GM19463 (cell line): ENCODE measurements around the gene PYCR2.
"Not testable (repeated sequence)": the region's sequence is repeated elsewhere in the genome, so short reads cannot be mapped to it uniquely, and the experiment has no call there.

Experiments used
- ATAC-seq: cut with Tn5 transposase; IDR thresholded peaks from one replicate; pipeline ENCODE4 v1.9.1; 2021; ENCODE audit warnings: mild to moderate bottlenecking, moderate library complexity; ENCODE audit not compliant: unreplicated experiment

Gene PYCR2

DNA sequence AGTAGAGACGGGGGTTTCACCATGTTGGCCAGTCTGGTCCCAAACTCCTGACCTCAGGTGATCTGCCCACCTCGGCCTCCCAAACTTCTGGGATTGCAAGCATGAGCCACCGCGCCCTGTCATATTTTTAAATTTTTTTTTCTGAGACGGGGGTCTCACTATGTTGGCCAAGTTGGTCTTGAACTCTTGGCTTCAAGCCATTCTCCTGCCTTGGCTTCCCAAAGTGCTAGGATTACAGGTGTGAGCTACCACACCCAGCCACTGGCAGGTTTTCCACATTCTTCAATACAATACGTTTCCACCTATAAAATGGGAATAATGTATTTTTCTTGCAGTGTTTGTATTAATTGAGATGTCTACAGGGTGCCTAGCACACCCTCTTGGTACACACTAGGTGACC lies 31.7 kb downstream of the PYCR2 start:
- ATAC-seq: no peak

DNA sequence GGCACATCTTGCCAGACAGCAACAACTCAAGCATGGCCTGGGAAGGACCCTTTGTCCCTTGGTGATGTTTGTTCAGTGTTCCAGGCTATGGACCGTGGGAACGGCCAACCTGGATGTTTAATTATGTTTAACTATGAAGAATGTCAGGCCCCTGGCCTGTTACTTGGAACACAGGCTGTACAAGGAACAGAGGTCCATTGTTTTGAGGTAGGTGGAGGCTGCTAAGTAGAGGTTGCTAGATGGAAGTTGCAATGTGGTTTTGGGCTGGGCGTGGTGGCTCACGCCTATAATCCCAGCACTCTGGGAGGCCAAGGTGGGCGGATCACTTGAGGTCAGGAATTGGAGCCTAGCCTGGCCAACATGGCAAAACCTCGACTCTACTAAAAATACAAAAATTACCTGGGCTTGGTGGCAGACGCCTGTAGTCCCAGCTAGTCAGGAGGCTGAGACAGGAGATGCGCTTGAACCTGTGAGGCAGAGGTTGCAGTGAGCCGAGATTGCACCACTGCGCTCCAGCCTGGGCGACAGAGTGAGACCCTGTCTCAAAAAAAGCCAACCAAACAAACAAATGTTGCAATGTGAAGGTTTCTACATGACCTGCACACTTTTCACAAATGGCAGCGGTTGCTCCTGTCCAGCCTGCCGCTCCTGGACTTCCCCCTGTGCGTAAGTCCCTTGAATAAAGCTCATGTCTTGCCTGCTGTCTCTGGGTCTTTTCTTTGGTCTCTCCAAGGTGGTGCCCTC lies 32.6 kb downstream of the PYCR2 start:
- no peak for ATAC-seq

DNA sequence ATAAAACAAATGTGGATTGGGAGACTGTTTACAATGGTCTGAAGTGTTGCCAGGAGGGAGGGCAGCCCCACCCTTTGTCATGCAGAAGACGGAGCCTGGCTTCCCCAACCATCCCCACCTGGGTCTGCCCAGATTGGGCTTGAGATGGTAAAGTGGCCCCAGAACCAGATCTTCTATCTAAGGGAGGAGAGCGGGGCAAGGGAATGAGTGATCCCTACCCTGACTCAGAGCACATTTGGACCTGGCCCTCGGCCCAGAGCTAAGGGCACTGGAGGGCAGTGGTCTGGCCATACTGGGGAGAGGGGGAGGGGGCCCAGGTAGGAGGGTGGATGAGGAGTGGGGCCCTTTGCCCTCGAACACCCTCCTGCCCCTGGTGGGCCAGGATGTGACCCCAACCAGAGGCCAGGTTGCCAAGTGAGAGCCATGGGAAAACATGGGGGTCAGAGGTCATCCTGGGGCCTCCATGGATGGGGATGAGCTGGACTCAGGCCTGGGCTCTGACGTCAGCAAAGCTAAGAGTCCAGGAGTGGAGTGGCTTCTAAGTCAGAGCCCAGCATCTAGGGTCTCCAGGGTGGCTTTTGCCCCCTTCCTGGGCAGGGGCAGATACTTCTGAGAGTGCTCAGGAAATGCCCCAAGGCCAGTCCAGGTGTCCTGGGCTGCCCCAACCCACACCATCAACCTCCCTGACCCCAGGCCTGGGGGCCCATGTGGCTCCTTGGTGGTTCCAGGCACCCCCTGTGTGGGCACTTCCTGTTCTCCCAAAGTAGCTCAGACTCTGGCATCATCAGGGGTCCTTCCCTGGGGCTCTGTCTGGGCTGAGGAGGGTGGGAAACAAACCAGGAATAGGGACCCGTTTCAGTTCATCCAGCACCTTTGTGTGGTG lies 33.5 kb downstream of the PYCR2 start:
- ATAC-seq: no peak

DNA sequence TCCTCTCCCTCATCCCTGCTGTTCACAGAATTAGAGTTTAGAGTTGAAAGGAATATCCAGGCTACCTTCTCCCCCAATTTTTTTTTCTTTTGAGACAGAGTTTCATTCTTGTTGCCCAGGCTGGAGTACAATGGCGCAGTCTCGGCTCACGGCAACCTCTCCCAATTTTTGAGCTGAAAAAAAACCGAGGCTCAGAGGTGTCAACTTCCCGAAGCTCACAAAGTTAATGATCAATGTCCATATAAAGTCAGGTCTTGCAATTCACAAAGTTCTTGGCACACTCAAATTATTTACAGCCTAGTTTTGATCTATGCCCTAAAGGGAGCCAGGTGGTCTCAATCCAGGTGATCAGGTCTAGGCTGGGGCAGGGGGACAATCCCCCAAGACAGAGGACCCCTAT lies 34.3 kb downstream of the PYCR2 start:
- ATAC-seq: no peak

DNA sequence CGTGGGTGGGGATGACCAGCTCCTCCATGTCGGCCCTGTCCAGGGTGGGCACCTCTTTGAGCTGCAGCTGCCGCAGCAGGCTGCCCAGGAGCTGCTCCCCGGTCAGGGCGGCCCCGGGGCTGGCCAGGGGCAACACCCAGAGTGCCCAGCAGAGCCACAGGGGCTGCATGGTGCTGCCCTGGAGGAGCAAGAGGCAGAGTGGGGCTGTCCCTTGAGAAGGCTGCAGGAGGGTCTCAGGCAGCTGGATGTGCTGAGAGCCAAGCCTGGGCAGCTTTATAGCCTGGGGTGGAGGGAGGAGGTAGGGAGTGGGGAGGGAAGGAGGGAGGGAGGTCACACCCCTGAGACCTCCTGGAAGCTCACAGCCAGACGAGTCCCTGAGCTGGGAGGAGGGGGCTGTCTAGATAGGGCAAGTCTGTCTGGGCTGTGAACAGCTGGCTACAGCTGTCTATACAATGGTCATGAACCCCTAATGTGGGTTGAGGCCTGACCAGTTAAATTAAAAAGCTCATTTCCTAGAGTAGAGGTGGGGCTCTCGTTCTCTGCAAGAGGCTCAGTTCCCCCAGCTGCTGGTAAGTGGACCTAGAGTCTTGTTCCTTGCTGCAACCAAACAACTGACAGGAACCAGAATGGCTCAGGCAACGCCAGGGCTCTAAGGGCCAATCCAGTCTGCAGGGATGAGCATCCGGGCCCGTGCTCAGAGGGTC lies 35.0 kb downstream of the PYCR2 start, which contains the start of gene LEFTY1:
LEFTY1 (minus strand) TSS at position 249 of the 704 bp plus-strand sequence; CDS start at position 169, 80 bp downstream.
- ATAC-seq: no peak

DNA sequence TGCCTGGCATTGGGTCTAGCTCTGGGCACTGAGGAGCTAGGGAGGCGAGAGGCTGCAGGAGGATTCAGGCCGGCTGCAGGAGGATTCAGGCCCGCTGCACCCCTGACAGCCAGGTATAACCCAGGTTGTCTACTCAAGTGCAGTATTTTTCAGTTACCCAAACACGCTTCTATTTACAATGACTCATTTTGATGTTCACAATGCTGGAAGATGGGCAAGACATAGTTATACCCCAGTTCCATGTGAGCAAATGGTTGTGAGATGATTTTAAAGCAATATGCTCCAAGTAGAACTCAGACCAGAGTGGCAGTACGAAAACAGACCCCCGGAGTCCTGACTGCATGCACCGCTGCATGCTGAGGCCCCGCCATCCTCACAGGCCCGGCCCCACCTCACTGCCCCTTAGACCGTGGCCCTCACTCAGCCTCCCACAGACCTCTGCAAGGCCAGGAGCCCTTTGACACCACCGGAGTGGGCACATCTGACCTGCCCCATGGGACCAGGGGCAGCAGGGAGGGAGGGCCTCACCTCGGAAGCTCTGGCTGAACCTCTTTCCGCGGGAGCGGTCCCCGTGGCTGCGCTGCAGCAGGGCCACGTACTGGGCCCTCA lies 35.7 kb downstream of the PYCR2 start:
- ATAC-seq: no peak

DNA sequence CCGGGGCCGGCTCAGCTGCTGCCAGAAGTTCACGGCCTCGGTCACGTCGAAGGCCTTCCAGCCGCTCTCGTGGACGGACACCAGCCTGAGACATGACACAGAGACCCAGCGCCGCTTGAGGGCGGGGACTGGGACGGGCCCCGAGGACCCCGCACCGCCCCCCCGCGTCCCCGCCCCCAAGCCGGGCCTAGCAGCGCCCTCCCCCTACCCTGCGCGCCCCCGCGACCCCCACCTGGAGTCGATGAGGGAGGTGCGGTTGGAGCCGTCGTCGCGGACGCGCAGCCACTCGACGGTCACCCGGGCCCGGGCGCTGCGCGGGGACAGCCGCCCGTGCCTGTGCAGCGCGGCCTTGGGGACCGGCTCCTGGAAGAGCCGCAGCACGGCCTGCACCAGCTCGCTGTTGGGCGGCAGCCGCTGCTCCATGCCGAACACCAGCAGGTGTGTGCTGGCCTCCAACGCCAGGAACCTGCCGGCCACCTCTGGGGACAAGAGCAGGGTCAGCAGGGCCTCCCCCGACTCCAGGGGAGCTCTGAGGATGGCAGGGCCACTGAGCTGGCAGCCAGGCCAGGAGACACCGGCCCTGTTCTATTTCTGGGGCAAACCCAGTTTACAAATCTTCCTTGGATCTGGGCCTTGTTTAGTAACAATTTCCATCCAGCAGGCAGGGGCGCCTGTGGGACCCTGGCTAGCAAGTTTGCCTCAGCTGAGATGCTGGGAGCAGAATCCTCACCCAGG lies 36.3 kb downstream of the PYCR2 start:
- not testable (repeated sequence) for ATAC-seq

DNA sequence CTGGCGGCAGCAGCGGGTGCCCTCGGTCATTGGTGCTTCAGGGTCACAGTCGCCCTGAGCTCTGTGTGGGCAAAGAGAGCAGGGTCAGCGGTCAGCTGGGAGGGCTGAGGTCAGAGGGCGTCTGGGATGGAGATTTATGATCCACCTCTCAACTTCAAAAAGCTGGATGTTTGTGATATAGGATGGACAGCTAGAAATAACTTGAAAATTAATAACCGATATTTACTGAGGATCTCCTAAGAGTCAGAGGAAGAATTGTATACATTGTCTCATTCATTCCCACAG lies 37.1 kb downstream of the PYCR2 start:
- no peak for ATAC-seq

DNA sequence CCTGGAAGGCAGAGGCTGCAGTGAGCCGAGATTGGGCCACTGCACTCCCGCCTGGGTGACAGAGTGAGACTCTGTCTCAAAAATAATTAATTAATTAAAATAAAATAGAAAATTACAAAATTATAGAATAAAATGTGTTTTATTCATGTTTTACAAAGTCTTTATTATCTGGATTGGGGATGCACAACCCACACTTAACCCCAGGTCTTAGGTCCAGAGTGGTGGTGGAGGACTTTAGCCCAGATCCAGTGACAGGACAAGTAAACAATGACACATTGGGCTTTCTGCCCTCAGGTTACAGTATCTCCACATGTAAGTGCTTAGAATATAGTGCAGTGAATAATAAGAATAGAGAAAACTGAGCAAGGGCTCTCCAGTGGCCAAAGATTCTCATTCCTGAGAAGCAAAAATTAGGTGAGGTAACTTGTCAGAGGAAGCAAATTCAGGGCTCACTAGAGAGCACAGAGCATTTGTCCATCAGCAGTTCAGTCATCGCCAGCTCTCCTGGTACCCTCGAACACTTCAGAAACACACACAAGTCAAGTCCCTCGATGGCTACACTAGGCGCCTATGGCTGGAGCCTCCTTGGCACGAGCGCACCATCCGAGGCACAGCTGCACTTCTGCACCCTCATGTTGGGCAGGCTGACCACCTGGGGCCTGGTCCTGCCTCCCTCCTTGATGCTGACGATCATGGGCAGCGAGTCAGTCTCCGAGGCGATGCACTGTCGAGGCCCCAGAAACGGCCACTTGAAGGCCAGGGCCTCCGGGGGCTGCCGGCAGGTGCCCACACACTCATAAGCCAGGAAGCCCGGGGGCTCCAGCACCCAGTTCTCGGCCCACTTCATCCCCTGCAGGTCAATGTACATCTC lies 37.7 kb downstream of the PYCR2 start:
- ATAC-seq: no peak

DNA sequence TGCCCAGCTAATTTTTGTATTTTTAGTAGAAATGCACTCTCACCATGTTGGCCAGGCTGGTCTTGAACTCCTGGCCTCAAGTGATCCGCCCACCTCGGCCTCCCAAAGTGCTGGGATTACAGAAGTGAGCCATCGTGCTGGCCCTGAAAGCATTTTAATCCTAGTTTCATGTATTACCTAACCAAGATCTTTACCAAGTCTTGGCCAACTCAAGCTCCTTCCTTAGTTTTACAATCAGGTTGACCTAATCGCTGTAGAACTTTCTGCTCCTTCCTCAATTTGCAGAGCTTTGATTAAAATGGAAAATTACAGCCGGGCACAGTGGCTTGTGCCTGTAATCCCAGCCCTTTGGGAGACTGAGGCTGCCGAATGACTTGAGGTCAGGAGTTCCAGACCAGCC lies 38.7 kb downstream of the PYCR2 start:
- ATAC-seq: no peak

DNA sequence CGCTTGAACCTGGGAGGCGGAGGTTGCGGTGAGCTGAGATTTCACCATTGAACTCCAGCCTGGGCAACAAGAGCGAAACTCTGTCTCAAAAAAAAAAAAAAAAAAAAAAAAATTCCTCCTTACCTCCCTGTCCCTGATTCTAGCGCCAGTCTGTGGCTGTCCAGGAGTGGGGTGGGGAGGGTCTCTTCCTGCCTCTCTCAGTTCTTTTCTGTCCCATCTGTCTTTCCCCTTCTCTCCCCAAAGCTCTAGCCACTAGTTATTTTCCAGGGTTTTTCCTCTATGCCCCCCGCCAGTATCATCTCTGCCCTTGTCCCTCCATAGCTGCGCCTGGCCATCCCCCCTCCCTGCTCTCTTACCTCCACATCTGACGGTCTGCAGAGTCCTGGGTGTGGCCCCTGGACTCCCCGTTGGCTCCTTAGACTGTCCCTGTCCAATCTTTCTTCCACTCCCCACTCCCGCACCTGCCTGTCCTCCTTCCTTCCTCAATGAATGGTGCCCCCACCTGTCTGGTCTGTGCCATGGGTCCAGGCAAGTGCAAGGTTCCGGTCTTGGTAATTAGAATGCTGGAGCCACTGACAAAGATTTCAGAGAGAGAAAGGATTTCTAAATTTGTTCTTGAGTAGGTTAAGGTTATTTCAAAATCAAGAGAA lies 40.3 kb downstream of the PYCR2 start:
- ATAC-seq: no peak

DNA sequence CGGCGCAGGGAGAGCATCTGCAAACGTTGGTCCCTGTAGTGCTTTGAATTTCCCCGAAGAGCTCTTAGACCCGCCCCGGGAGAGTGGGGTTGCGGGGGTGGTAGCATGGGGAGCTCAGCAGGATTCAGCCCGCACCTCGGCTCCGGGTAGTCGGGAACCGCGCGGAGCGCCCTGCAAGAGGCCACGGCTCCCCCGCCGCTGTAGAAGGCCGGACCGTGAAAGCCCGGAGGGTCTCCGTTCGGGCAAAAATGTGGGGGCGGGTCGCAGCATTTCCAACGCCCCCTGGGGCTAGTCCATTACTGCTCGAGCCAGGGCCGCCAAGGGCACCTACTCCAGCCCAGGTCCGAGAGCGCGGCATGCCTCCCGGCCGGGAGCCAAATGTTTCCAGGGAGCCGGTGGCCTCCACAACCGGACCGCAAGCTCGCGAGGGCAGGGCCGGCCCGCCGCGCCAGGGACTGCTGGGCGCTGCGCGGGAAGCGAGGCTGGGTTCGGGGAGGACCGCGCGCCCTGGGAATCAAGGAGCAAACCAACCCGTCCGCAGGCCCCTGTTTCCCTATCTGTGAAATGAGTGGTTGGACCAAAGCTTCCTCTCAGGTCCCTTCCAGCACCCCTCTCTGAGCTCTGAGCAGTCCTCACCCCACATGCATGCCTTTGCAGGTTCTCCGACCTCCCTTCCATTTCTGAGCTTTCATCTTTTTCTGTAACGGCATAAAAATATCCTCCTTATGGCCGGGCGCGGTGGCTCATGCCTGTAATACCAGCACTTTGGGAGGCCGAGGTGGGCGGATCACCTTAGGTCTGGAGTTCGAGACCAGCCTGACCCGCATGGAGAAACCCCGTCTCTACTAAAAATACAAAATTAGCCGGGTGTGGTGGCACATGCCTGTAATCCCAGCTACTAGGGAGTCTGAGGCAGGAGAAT lies 41.1 kb downstream of the PYCR2 start:
- peak; percentile 20 for ATAC-seq

DNA sequence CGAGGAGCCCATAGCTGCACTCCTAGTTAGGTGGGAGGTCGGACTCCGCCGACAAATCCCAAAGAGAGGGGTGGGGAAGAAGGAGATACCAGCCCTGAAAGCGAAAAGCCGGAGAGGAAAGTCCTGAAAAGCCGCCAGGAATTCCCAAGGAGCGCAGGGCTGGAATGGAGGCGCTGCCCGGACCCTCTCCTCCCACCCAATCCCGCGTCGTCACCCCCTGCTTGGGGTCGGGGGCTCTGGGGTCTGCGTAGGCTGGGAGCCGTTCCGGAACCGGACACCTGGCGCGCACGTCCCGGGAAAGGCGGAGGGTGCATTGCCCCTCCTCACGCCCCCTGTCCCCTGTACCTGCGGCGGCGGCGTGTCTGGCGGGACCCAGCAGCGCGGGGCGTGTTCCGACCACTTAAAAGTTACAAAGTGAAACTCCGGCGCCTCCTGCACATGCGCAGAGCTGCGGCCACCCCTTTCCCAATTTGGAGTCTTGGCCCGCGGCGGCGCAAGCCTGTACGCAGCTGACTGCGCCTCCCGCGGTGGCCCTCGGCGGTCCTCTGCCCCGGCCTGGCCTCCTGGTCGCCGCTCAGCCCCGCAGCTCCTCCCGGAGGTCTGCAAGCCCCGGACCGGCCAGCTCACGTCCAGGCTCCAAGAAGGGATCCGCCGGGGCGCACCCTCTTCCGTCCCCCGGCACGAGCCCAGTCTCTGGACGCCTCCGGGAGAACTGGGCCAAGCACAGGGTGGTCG lies 41.9 kb downstream of the PYCR2 start, which contains the start of gene TMEM63A:
TMEM63A (minus strand) TSS at position 422 of the 735 bp plus-strand sequence. CDS start 4,800 bp downstream, outside the sequence.
- ATAC-seq: peak; percentile 56

DNA sequence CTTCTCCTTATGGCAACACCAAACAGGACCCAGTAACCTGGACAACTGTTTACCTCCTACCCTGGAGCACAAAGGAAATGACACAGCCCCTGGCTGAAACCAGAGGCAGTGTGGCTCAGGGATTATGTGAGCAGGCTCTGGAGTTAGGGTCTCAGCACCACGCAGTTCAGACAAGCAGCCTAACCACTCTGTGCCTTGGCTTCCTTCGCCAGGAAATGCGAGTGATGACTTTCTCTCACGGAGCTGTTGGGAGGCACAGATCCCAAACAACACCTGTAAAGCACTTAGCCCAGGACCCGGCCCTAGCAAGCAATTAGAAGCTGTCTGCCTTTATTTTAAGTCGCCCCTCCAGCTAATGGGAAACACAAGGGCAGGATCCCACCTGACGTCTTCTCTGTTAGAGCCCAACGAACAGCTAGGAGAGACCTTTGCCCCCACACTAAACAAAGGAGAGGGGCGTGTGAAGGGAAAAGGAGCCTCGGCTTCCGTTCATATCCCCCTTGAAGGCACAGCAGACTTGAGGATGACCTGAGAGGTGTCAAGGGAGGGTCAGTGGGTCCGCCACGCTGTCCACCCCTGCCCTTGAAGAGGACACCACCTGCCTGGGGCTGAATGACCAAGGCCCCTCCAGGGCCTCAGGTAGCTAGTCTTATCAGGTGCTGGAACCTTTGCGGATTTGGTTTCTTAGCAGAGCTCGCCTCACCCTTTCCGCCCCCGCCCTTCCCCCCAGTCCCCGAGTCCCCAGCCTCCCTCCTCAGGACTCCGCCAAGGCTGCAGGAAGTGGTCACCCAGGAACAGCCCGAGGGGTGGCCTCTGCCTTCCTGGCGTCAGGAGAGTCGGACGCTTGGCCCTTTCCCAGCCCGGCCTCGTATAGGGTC lies 42.7 kb downstream of the PYCR2 start:
- ATAC-seq: peak; percentile 15

DNA sequence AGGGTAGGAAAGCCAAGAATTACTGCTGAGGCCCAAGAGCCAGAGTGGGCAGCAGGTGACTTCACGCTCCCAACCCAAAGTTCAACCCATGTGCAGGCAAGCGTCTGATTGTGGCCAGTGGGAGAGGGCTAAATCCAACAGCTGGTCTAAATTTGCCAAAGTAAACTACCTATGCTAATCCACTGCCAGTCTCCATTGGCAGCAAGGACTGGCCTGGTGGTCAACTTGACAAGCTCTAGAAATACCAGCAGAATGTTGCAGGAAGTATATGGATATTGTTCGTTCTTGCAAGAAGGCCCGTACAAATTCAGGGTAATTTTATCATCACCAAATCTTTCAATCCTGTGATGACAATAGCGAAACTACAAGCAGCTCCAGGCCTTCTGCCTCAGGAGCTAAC lies 43.4 kb downstream of the PYCR2 start:
- no peak for ATAC-seq

DNA sequence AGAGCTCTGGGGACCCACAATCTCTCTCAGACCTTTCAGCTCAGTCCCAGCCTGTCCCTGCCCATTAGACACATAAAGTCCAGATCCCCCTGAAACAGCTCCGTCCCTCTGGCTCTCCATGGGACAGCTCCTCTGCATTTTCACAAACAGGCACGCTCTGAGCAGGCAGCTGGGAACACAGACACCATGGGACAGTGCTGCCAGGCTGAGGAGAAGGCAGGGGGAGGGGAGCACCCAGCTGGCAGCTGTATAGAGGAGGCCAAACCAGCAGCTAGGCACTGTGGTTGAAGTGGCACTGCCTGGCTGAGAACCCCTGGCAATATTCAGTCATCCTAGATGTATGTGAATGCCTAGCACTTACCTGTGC lies 43.8 kb downstream of the PYCR2 start:
- no peak for ATAC-seq
